ENCODE results near the gene CSF2RB.

The CSF2RB gene

DNA sequence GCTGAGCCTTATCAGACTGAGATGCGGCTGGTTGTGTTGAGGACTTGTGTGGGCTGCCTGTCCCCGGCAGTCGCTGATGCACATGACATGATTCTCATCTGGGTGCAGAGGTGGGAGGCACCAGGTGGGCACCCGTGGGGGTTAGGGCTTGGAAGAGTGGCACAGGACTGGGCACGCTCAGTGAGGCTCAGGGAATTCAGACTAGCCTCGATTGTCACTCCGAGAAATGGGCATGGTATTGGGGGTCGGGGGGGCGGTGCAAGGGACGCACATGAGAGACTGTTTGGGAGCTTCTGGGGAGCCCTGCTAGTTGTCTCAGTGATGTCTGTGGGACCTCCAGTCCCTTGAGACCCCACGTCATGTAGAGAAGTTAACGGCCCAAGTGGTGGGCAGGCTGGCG is 25.5 kb downstream of the CSF2RB start:
- no peak overlapping the region for H3K4me3 ChIP-seq (ENCODE audit: control insufficient read depth, low read depth, low read length)
- TF ChIP-seq, protein P1, sequence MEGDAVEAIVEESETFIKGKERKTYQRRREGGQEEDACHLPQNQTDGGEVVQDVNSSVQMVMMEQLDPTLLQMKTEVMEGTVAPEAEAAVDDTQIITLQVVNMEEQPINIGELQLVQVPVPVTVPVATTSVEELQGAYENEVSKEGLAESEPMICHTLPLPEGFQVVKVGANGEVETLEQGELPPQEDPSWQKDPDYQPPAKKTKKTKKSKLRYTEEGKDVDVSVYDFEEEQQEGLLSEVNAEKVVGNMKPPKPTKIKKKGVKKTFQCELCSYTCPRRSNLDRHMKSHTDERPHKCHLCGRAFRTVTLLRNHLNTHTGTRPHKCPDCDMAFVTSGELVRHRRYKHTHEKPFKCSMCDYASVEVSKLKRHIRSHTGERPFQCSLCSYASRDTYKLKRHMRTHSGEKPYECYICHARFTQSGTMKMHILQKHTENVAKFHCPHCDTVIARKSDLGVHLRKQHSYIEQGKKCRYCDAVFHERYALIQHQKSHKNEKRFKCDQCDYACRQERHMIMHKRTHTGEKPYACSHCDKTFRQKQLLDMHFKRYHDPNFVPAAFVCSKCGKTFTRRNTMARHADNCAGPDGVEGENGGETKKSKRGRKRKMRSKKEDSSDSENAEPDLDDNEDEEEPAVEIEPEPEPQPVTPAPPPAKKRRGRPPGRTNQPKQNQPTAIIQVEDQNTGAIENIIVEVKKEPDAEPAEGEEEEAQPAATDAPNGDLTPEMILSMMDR (IDR thresholded peaks at IDR 0.05; ENCODE audit: control insufficient read depth, insufficient read depth, low read depth, low read length, missing control alignments) = no peak
- no peak for DNase-seq (ENCODE audit: low read depth)

DNA sequence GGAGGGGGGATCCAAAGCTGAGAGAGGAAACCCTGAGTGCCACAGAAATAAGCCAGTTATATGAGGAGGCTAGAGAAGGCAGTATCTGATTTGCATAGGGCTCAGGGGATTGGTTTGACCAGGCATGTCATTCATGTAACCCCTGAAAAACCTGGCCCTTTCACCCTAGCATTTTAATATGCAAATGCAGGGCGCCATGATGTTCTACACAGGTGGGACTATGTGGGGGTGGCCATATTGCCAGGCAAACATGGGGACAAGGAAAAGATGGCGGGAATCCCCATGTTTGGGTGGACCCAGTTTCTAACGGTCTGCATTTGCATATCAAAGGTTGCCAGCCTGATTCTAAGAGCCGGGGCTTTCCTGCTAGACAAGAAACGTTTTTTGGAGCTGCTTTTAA is 27.2 kb downstream of the CSF2RB start:
- TF ChIP-seq, protein P1 (IDR thresholded peaks at IDR 0.05; ENCODE audit: control insufficient read depth, insufficient read depth, low read depth, low read length, missing control alignments) = no peak
- no peak for DNase-seq (ENCODE audit: low read depth)
- no peak overlapping the region for H3K4me3 ChIP-seq (ENCODE audit: control insufficient read depth, low read depth, low read length)

DNA sequence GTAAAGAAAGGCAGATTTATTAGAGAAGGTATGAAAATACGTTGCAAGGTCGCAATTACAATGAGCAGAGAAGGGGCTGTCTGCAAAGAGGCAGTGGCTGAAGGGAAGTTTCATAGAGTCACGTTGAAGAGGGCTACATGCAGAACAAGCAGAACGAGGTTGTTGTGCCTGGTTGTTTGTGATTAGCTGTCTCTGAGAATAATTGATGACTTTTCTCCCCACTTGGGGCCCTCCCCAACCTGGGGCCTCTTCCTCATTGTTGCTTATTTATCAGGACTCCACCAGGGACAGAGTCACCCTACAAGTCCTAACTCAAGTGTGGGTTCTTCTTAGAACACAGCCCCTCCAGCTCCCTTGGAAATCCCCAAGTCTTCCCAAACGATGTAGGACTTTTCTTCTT is 29.1 kb downstream of the CSF2RB start:
- no peak for DNase-seq (ENCODE audit: low read depth)
- TF ChIP-seq, protein P1 (IDR thresholded peaks at IDR 0.05; ENCODE audit: control insufficient read depth, insufficient read depth, low read depth, low read length, missing control alignments) = no peak
- H3K4me3 ChIP-seq (ENCODE audit: control insufficient read depth, low read depth, low read length) = no peak overlapping the region

DNA sequence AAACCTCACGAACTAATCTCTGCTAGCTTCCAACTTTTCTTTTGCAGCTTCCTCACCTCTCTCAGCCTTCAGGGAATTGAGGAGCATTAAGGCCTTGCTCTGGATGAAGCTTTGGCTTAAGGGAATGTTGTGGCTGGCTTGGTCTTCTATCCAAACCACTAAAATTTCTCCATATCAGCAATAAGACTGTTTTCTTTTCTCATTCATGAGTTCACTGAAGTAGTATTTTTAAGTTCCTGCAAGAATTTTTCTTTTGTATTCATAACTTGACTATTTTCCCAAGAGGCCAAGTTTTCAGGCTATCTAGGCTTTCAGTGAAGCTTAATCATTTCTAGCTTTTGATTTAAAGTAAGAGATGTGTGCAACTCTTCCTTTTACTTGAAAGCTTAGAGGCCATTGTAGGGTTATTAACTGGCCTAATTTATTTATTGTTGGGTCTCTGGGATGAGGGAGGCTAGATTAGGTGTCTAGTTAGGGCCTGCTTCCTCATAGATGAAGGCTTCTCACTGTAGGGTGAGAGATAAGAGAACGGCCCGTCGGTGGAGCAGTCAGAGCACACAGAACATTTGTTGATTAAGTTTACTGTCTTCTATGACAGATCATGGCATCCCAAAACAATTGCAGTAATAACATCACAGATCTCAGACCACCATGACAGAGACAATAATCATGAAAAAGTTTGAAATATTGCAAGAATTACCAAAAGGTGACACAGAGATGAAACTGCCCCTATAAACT is 33.2 kb downstream of the CSF2RB start:
- DNase-seq (ENCODE audit: low read depth) = no peak
- no peak overlapping the region for H3K4me3 ChIP-seq (ENCODE audit: control insufficient read depth, low read depth, low read length)
- TF ChIP-seq, protein P1 (IDR thresholded peaks at IDR 0.05; ENCODE audit: control insufficient read depth, insufficient read depth, low read depth, low read length, missing control alignments) = no peak

- TF ChIP-seq, protein P1 (IDR thresholded peaks at IDR 0.05; ENCODE audit: control insufficient read depth, insufficient read depth, low read depth, low read length, missing control alignments) = no peak
- no peak for DNase-seq (ENCODE audit: low read depth)
- no peak overlapping the region for H3K4me3 ChIP-seq (ENCODE audit: control insufficient read depth, low read depth, low read length)
Measured at GRCh38 chr22:36948273-36949225, 35.1 kb downstream of the CSF2RB start.

DNA sequence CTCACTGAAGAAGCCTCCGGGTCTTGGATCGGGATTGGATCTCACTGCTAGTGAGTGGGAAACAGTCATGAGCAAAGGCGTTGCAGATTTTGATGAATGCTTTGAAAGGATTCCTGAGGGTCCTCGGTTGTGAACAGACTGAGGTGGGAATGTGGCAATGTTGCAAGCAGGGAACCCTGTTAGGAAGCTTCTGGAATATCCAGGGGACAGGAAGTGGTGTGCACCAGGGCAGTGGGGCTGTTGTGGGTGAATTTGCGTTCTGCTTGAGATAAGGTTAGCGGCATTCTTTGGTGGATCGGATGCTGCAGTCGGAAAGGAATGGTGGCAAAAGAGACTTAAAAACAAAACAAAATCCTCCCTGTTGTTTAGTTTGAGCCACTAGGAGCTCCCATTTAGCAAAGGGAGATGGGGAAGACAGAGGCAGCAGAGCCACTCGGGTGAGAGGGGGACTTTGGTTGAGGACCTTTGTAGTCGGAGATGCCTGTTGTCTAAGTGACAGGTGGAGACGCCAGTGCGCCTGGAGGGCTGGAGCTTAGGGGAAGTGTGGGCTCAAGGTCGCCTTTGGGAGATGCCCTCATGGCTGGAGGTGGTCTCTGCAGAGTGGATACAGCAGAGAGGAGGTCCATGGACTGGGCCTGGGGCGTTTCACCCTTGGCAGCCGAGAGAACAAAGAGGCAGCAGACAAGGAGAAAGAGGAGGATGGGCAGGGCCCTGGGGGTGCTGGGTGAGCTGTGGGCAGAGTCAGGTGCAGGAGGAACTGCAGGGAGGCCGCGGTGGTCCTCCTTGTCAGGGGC is 37.6 kb downstream of the CSF2RB start:
- DNase-seq (ENCODE audit: low read depth) = no peak
- H3K4me3 ChIP-seq (ENCODE audit: control insufficient read depth, low read depth, low read length) = no peak overlapping the region
- TF ChIP-seq, protein P1 (IDR thresholded peaks at IDR 0.05; ENCODE audit: control insufficient read depth, insufficient read depth, low read depth, low read length, missing control alignments) = no peak
